NCI-H146 treated with DMSO at 0.1 percent for 48 hours (cell line): Measurements from ENCODE around the gene RASEF.

ENCODE experiments used
- DNase-seq: peaks from one replicate; lab custom pipeline; 2025; ENCODE audit not compliant: unreplicated experiment; lab: John Stamatoyannopoulos, UW

RASEF gene

GRCh38 chr9:83056911-83057310, 6.0 kb downstream of the RASEF start:
- no peak for DNase-seq

GRCh38 chr9:83056174-83056573, 6.8 kb downstream of the RASEF start:
- no peak for DNase-seq

- DNase-seq, result no peak
Observed at GRCh38 chr9:83047839-83048775, 14.8 kb downstream of the RASEF start.

GRCh38 chr9:83043597-83043996, 19.3 kb downstream of the RASEF start:
- DNase-seq, result no peak

- DNase-seq, result no peak
Observed at GRCh38 chr9:83041771-83042170, 21.2 kb downstream of the RASEF start.

- no peak for DNase-seq
Observed at GRCh38 chr9:83039303-83039702, 23.6 kb downstream of the RASEF start.

- DNase-seq, result no peak
Observed at GRCh38 chr9:83036043-83036442, 26.9 kb downstream of the RASEF start.

GRCh38 chr9:83035143-83035542, 27.8 kb downstream of the RASEF start:
- DNase-seq, result no peak

GRCh38 chr9:83034587-83034986, 28.4 kb downstream of the RASEF start:
- no peak for DNase-seq

- no peak for DNase-seq
Observed at GRCh38 chr9:83034026-83034425, 28.9 kb downstream of the RASEF start.

- DNase-seq, result no peak
Observed at GRCh38 chr9:83032065-83032625, 30.8 kb downstream of the RASEF start.

- no peak for DNase-seq
Observed at GRCh38 chr9:83030391-83031107, 32.4 kb downstream of the RASEF start.

- DNase-seq, result no peak
Observed at GRCh38 chr9:83029531-83030137, 33.3 kb downstream of the RASEF start.

- no peak for DNase-seq
Observed at GRCh38 chr9:83027153-83027891, 35.6 kb downstream of the RASEF start.

GRCh38 chr9:83024506-83025125, 38.3 kb downstream of the RASEF start:
- no peak for DNase-seq

- no peak for DNase-seq
Observed at GRCh38 chr9:83023151-83023550, 39.8 kb downstream of the RASEF start.

GRCh38 chr9:83020864-83021263, 42.1 kb downstream of the RASEF start:
- DNase-seq, result no peak

- no peak for DNase-seq
Observed at GRCh38 chr9:83020327-83020726, 42.6 kb downstream of the RASEF start.

GRCh38 chr9:83019246-83019645, 43.7 kb downstream of the RASEF start:
- DNase-seq, result no peak

GRCh38 chr9:83015897-83016296, 47.0 kb downstream of the RASEF start:
- DNase-seq, result no peak
